SK-N-SH (cell line): ENCODE results near the gene DNAJA3. TPM values are rescaled to one million over a fixed set of nuclear protein-coding genes. Genes with fewer than 3 reads are reported as not detected.

ENCODE experiments used
- EP300 ChIP-seq, 2 experiments: IDR thresholded peaks; 2 replicates each; pipeline versions ENCODE4 v1.4.0 to v1.6.1; 2012; ENCODE audit warnings: borderline replicate concordance in 1 of 2, low read depth in 1 of 2, low read length in 1 of 2
- GABPA ChIP-seq: IDR thresholded peaks from 2 replicates; pipeline ENCODE4 v1.4.0; 2012; ENCODE audit warnings: low read depth, mild to moderate bottlenecking
- GATA2 ChIP-seq: sonication (generic); formaldehyde crosslinking; IDR thresholded peaks from 2 replicates; pipeline ENCODE4 v1.5.0; 2020; ENCODE audit warnings: mild to moderate bottlenecking, missing genetic modification reagents
- MEF2A ChIP-seq: IDR thresholded peaks from 2 replicates; pipeline ENCODE4 v1.4.0; 2012; ENCODE audit warnings: low read depth, borderline replicate concordance
- MXI1 ChIP-seq: IDR thresholded peaks from 2 replicates; pipeline ENCODE4 v1.6.1; 2012; ENCODE audit warnings: mild to moderate bottlenecking, low read depth, low read length, improper control_type of control experiment
- NFIC ChIP-seq: IDR thresholded peaks from 2 replicates; pipeline ENCODE4 v1.4.0; 2012; ENCODE audit warnings: borderline replicate concordance
- POLR2AphosphoS5 ChIP-seq: IDR thresholded peaks from 2 replicates; pipeline ENCODE4 v1.6.1; 2012; ENCODE audit warnings: low read depth, low read length
- RAD21 ChIP-seq: IDR thresholded peaks from 2 replicates; pipeline ENCODE4 v1.6.1; 2012; ENCODE audit warnings: mild to moderate bottlenecking, low read length
- RFX5 ChIP-seq: IDR thresholded peaks from 2 replicates; pipeline ENCODE4 v1.6.1; 2012; ENCODE audit warnings: mild to moderate bottlenecking, improper control_type of control experiment, low read length
- RXRA ChIP-seq: IDR thresholded peaks from 2 replicates; pipeline ENCODE4 v1.4.0; 2012; ENCODE audit warnings: low read depth, mild to moderate bottlenecking, borderline replicate concordance
- SIN3A ChIP-seq: IDR thresholded peaks from 2 replicates; pipeline ENCODE4 v1.6.1; 2012; ENCODE audit warnings: low read depth, mild to moderate bottlenecking, low read length, moderate library complexity, borderline replicate concordance
- TAF1 ChIP-seq: IDR thresholded peaks from 2 replicates; pipeline ENCODE4 v1.6.1; 2012; ENCODE audit warnings: low read depth, mild to moderate bottlenecking, low read length, moderate library complexity, borderline replicate concordance
- TCF12 ChIP-seq: IDR thresholded peaks from 2 replicates; pipeline ENCODE4 v1.4.0; 2012
- YY1 ChIP-seq: IDR thresholded peaks from 2 replicates; pipeline ENCODE4 v1.4.0; 2012; ENCODE audit warnings: low read depth, mild to moderate bottlenecking
- polyA plus RNA-seq, 3 experiments: library from polyadenylated mRNA; depleted of rRNA; stranded (reverse); fragments of >200 nt; gene quantifications; 2 replicates each; pipeline ENCODE4 v1.2.3, GENCODE V29; 2012
- TF ChIP-seq, protein P1 (sequence below): IDR thresholded peaks from 2 replicates; pipeline ENCODE4 v1.4.0; 2012; ENCODE audit warnings: low read depth
- TF ChIP-seq, protein P2 (sequence below): IDR thresholded peaks from 2 replicates; pipeline ENCODE4; 2012
- TF ChIP-seq, protein P3 (sequence below): IDR thresholded peaks from 2 replicates; pipeline ENCODE4 v1.6.1; 2012; ENCODE audit warnings: mild to moderate bottlenecking, low read depth, low read length, moderate library complexity
- TF ChIP-seq, protein P4 (sequence below): IDR thresholded peaks from 2 replicates; pipeline ENCODE4 v1.4.0; 2012; ENCODE audit warnings: low read depth, borderline replicate concordance

The DNAJA3 gene
- polyA plus RNA-seq, 1 of the 3 experiments (the other 2 are of a cell fraction) = 52.6 TPM

GRCh38 chr16:4489030-4489429 lies 63.4 kb downstream of the DNAJA3 start (continued):
- TF ChIP-seq, protein P1, sequence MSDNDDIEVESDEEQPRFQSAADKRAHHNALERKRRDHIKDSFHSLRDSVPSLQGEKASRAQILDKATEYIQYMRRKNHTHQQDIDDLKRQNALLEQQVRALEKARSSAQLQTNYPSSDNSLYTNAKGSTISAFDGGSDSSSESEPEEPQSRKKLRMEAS = 0 out of 2 replicates have a peak, but pooled peaks have one; percentile 26
- TF ChIP-seq POLR2AphosphoS5 (peak; percentile 49; the same call in 1 of the 2 replicates), SIN3A (no peak), RAD21 (no peak), TAF1 (no peak), NFIC (no peak), MEF2A (no peak), MXI1 (no peak), GABPA (no peak), RFX5 (no peak), RXRA (no peak), YY1 (peak; percentile 63; the same call in 1 of the 2 replicates), TCF12 (peak; percentile 36), EP300 (IDR thresholded peaks at IDR 0.05; ENCODE audit: borderline replicate concordance in 1 of 2, low read depth in 1 of 2, low read length in 1 of 2) (no peak; a peak in 1 of 4 replicates), GATA2 (CRISPR knock-in tag) (no peak)
- TF ChIP-seq, protein P2, sequence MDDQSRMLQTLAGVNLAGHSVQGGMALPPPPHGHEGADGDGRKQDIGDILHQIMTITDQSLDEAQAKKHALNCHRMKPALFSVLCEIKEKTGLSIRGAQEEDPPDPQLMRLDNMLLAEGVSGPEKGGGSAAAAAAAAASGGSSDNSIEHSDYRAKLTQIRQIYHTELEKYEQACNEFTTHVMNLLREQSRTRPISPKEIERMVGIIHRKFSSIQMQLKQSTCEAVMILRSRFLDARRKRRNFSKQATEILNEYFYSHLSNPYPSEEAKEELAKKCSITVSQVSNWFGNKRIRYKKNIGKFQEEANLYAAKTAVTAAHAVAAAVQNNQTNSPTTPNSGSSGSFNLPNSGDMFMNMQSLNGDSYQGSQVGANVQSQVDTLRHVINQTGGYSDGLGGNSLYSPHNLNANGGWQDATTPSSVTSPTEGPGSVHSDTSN = peak; percentile 51; the same call in 1 of the 2 replicates
- TF ChIP-seq, protein P3, sequence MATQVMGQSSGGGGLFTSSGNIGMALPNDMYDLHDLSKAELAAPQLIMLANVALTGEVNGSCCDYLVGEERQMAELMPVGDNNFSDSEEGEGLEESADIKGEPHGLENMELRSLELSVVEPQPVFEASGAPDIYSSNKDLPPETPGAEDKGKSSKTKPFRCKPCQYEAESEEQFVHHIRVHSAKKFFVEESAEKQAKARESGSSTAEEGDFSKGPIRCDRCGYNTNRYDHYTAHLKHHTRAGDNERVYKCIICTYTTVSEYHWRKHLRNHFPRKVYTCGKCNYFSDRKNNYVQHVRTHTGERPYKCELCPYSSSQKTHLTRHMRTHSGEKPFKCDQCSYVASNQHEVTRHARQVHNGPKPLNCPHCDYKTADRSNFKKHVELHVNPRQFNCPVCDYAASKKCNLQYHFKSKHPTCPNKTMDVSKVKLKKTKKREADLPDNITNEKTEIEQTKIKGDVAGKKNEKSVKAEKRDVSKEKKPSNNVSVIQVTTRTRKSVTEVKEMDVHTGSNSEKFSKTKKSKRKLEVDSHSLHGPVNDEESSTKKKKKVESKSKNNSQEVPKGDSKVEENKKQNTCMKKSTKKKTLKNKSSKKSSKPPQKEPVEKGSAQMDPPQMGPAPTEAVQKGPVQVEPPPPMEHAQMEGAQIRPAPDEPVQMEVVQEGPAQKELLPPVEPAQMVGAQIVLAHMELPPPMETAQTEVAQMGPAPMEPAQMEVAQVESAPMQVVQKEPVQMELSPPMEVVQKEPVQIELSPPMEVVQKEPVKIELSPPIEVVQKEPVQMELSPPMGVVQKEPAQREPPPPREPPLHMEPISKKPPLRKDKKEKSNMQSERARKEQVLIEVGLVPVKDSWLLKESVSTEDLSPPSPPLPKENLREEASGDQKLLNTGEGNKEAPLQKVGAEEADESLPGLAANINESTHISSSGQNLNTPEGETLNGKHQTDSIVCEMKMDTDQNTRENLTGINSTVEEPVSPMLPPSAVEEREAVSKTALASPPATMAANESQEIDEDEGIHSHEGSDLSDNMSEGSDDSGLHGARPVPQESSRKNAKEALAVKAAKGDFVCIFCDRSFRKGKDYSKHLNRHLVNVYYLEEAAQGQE = no peak
- TF ChIP-seq, protein P4, sequence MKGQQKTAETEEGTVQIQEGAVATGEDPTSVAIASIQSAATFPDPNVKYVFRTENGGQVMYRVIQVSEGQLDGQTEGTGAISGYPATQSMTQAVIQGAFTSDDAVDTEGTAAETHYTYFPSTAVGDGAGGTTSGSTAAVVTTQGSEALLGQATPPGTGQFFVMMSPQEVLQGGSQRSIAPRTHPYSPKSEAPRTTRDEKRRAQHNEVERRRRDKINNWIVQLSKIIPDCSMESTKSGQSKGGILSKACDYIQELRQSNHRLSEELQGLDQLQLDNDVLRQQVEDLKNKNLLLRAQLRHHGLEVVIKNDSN = no peak
